Stimulated activated CD8-positive, alpha-beta memory T cell treated with anti-CD3 and anti-CD28 coated beads, Interleukin-15, amount 100 ng/mL, for 48 hours (primary cell): Measurements from ENCODE around the gene CD160.
"Not testable (repeated sequence)": the region's sequence is repeated elsewhere in the genome, so short reads cannot be mapped to it uniquely, and the experiment has no call there.

Experiments
- DNase-seq, 2 donors: peaks; one replicate each; pipeline ENCODE4 v3.0.0-alpha.2; 2020; ENCODE audit warnings: low read depth in 2 of 2

CD160 gene

GRCh38 chr1:145710291-145711027 lies 8.8 kb upstream of the CD160 start:
- DNase-seq, result no peak

GRCh38 chr1:145711213-145711651 lies 8.1 kb upstream of the CD160 start:
- no peak for DNase-seq

- no peak for DNase-seq
These were observed 4.7 kb upstream of the CD160 start for GRCh38 chr1:145714524-145715111.

- DNase-seq, result no peak
These were observed 2.5 kb upstream of the CD160 start for GRCh38 chr1:145716641-145717345.

- no peak for DNase-seq
These were observed 1.5 kb upstream of the CD160 start for GRCh38 chr1:145717833-145718232.

- not testable (repeated sequence) for DNase-seq
These were observed 834 bp upstream of the CD160 start for GRCh38 chr1:145718465-145718864.

- DNase-seq, result no peak
These were observed 1.2 kb downstream of the CD160 start for GRCh38 chr1:145720556-145720877.

- peak; percentile 54 to 56 for DNase-seq
These were observed 1.8 kb downstream of the CD160 start for GRCh38 chr1:145720878-145721671.

GRCh38 chr1:145726193-145726592 lies 6.9 kb downstream of the CD160 start:
- DNase-seq, result not testable (repeated sequence)

- DNase-seq, result no peak
These were observed 9.9 kb downstream of the CD160 start for GRCh38 chr1:145729196-145729595.

GRCh38 chr1:145729666-145730436 lies 10.6 kb downstream of the CD160 start:
- no peak for DNase-seq

- DNase-seq, result no peak
These were observed 11.2 kb downstream of the CD160 start for GRCh38 chr1:145730467-145730866.

- no peak for DNase-seq
These were observed 11.6 kb downstream of the CD160 start for GRCh38 chr1:145730900-145731299.

GRCh38 chr1:145736191-145736590 lies 16.9 kb downstream of the CD160 start:
- DNase-seq, result no peak

GRCh38 chr1:145740269-145740668 lies 21.0 kb downstream of the CD160 start:
- no peak for DNase-seq

GRCh38 chr1:145747398-145748247 lies 28.3 kb downstream of the CD160 start:
- no peak for DNase-seq

GRCh38 chr1:145750426-145750825 lies 31.1 kb downstream of the CD160 start:
- no peak for DNase-seq

GRCh38 chr1:145751491-145752037 lies 32.3 kb downstream of the CD160 start:
- DNase-seq, result no peak

GRCh38 chr1:145757420-145757819 lies 38.1 kb downstream of the CD160 start:
- no peak for DNase-seq

- DNase-seq, result no peak
These were observed 38.8 kb downstream of the CD160 start for GRCh38 chr1:145758116-145758515.
